Measurements from ENCODE around the gene SRCAP. TPM values are rescaled to one million over a fixed set of nuclear protein-coding genes. Genes with fewer than 3 reads are reported as not detected.

SRCAP gene
- total RNA-seq, 4 donors from 2014 or later, result 32.9 to 57.7 (median 50.7) TPM

DNA sequence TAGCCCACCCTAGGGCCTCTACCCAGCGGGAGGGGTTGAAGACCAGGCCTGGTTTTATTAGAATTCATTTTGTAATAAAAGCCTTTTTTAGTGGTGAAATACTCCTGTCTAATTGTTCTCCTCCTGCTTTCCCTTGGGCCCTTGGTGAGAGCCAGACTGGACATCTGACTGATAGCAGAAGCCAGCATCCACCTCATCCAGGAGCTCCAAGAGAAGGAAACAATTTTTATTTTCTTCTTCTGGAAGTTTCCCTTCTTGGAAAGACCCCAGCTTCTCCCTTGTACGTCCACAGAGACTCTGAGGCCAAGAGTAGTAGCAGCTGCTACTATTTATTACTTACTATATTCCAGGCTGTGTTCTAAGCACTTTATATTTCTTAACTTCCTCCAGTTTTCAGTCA, 45.2 kb downstream of the SRCAP start:
- Histone ChIP-seq H3K27ac (peak overlapping the region in 1 of 3 donors; percentile 12), H3K27me3 (no peaks in the 10 kb centered on the region), H3K36me3 (peaks cover 8 to 11% of the 10 kb centered on the region in 2 donors), H3K4me3 (replicated peaks in 1 of 3) (no peak overlapping the region), H3K4me1 (peaks cover 28 to 38% of the 10 kb centered on the region in 2 donors), H3K9me3 (no peaks in the 10 kb centered on the region)
- 86% methylated on average over 2 of the region's 2 CpGs for WGBS, 2 donors
- no peak for DNase-seq
- intact Hi-C loops (cut with DNase I), result no loop called here
- TF ChIP-seq, protein P1, sequence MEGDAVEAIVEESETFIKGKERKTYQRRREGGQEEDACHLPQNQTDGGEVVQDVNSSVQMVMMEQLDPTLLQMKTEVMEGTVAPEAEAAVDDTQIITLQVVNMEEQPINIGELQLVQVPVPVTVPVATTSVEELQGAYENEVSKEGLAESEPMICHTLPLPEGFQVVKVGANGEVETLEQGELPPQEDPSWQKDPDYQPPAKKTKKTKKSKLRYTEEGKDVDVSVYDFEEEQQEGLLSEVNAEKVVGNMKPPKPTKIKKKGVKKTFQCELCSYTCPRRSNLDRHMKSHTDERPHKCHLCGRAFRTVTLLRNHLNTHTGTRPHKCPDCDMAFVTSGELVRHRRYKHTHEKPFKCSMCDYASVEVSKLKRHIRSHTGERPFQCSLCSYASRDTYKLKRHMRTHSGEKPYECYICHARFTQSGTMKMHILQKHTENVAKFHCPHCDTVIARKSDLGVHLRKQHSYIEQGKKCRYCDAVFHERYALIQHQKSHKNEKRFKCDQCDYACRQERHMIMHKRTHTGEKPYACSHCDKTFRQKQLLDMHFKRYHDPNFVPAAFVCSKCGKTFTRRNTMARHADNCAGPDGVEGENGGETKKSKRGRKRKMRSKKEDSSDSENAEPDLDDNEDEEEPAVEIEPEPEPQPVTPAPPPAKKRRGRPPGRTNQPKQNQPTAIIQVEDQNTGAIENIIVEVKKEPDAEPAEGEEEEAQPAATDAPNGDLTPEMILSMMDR (IDR thresholded peaks at IDR 0.05), result no peak
- no peak for TF ChIP-seq POLR2A (IDR thresholded peaks at IDR 0.05)

DNA sequence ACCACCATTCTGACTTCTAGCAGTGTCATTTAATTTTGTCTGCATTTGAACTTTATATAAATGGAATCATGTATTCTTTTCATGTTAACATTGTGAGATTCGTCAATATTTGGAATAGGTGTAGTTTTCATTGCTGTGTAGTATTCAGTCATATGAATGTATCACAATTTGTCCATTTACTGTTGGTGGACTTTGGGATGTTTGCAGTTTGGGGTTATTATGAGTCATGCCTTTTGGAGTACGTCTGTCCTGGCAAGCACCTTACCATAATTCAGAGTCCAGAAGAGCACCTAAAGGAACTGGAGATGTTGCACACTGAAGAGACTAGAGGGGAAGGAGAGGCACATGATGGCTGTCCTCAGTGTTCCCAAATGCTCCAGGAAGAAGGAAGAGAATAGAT, 46.1 kb downstream of the SRCAP start:
- Histone ChIP-seq H3K27ac (no peak overlapping the region), H3K9me3 (no peaks in the 10 kb centered on the region), H3K4me3 (replicated peaks in 1 of 3) (no peak overlapping the region), H3K27me3 (no peaks in the 10 kb centered on the region), H3K36me3 (peaks cover 3 to 6% of the 10 kb centered on the region in 2 donors), H3K4me1 (peaks cover 22 to 29% of the 10 kb centered on the region in 2 donors)
- TF ChIP-seq, protein P1 (IDR thresholded peaks at IDR 0.05), result no peak
- no peak for TF ChIP-seq POLR2A (IDR thresholded peaks at IDR 0.05)
- DNase-seq, result no peak
- intact Hi-C loops (cut with DNase I), result no loop called here
- 88 to 89% methylated on average over 2 of the region's 2 CpGs for WGBS, 2 donors

DNA sequence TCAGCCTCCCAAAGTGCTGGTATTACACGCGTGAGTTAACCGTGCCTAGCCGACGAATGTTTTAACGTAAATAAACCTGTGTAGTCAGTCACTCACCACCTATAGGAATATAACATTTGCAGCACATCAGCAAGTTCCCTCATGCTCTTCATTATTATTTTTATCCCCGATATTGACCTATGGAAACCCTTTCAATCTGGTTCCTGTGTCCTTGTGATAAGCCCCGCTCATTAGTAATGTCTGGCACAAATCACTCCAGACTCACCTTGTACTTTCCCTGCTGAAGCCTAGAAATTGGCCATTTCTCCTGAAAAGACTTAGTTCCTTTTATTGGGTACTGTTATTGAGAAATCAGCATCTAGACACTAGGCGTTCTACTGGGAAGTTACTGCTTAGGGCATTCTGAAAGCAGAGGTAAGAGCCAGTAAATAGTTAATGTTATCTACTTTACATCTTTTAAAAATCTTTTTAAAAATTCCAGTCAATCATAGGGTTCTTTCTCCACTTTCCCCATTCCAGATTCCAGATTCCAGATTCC, 47.7 kb downstream of the SRCAP start:
- 92 to 95% methylated on average over 9 of the region's 9 CpGs for WGBS, 2 donors
- intact Hi-C loops (cut with DNase I), result no loop called here
- Histone ChIP-seq H3K4me1 (peaks cover 8 to 13% of the 10 kb centered on the region in 2 donors), H3K27me3 (no peaks in the 10 kb centered on the region), H3K9me3 (no peaks in the 10 kb centered on the region), H3K36me3 (peaks cover 10 to 15% of the 10 kb centered on the region in 2 donors), H3K27ac (no peak overlapping the region), H3K4me3 (replicated peaks in 1 of 3) (no peak overlapping the region)
- TF ChIP-seq, protein P1 (IDR thresholded peaks at IDR 0.05), result no peak
- TF ChIP-seq POLR2A (IDR thresholded peaks at IDR 0.05), result no peak
- DNase-seq, result no peak

DNA sequence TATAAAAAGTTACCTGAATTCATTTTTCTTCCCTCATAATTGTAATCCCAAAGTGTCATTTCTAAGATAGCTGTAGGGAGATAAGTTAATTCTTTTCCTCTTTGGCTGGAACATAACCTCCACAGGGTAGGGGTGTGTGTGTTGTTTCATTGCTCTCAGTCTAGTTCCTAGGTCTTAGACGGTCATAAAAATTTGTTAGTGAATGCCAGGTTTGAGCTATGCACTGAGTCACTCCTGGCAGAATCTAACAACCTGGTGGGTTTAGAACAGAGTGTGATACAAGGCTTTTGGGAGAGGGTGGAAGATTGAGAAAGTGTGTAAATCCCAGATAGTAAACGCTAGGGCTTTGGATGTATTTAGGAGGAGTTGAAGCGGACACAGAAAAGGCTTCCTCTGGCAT, 48.4 kb downstream of the SRCAP start:
- 55 to 59% methylated on average over 3 of the region's 3 CpGs for WGBS, 2 donors
- H3K27ac ChIP-seq, result peak overlapping the region in 1 of 3 donors; percentile 47
- H3K36me3 ChIP-seq, result peaks cover 10 to 15% of the 10 kb centered on the region in 2 donors
- H3K27me3 ChIP-seq, result no peaks in the 10 kb centered on the region
- intact Hi-C loops (cut with DNase I), result no loop called here
- H3K4me1 ChIP-seq, result peaks cover 3 to 6% of the 10 kb centered on the region in 2 donors
- TF ChIP-seq, protein P1 (IDR thresholded peaks at IDR 0.05), result no peak
- no peak for TF ChIP-seq POLR2A (IDR thresholded peaks at IDR 0.05)
- no peak overlapping the region for H3K4me3 ChIP-seq (replicated peaks in 1 of 3)
- DNase-seq, result no peak
- no peaks in the 10 kb centered on the region for H3K9me3 ChIP-seq

DNA sequence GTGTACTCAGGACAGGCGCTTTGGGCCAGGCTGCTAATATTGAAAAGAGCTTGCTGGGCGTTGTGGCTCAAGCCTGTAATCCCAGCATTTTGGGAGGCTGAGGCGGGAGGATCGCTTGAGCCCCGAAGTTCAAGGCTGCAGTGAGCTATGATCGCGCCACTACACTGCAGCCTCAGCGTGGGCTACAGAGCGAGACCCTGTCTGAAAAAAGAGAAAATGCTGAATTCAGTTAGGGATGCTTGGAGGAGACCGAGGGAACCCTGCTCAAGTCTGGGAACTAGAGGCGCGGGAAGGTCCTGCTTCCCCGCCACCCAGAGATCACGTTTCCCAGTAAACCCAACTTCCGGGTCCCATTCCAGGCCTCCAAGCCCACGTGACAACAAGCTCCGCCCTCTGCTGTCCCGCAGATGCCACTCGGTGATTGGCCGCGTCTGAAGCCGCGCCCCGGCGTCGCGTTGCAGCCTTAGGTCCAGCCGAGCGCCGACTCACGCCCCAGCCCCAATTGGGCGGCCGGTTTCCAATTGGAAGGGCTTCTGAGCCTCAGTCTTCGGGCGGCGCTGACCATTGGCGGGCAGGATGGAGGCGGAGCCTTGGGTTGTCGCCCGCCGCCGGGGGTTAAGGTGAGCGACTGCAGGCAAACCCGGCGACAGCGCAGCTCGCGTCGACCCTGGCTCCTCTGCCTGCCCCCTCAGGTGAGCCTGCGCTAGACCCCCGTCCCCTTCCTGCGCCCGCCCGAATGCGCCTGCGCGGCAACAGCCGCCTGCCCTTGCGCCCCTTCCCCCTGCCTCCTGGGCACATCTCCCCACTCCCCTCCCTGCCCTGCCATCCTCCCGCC, 49.0 kb downstream of the SRCAP start, which contains the start of gene PHKG2:
Gene PHKG2 (plus strand): TSS at position 627 of the 835 bp plus-strand sequence. CDS start 396 bp downstream, outside the sequence.
- H3K27ac ChIP-seq, result peak within 1 kb of the TSS; percentile 9 to 65 (median 51)
- TF ChIP-seq, protein P1 (IDR thresholded peaks at IDR 0.05), result no peak
- TF ChIP-seq POLR2A (IDR thresholded peaks at IDR 0.05), result peak in 1 of 2 donors; percentile 76
- H3K4me3 ChIP-seq (replicated peaks in 1 of 3), result peak within 1 kb of the TSS; percentile 33 to 93 (median 58)
- no peaks in the 10 kb centered on the region for H3K27me3 ChIP-seq
- peaks cover 3 to 4% of the 10 kb centered on the region in 2 donors for H3K4me1 ChIP-seq
- DNase-seq, result peak; percentile 100
- H3K36me3 ChIP-seq, result peaks cover 12 to 15% of the 10 kb centered on the region in 2 donors
- intact Hi-C loops (cut with DNase I), result no loop called here
- H3K9me3 ChIP-seq, result no peaks in the 10 kb centered on the region
- 5 to 7% methylated on average over 27 to 43 of the region's 60 CpGs for WGBS, 2 donors
